Sigmoid colon (tissue), 7 donors: Measurements from ENCODE around the gene GJB3. TPM values are rescaled to one million over a fixed set of nuclear protein-coding genes. Genes with fewer than 3 reads are reported as not detected.
"Not testable (repeated sequence)": the region's sequence is repeated elsewhere in the genome, so short reads cannot be mapped to it uniquely, and the experiment has no call there.

ENCODE experiments used
- DNase-seq: peaks from one replicate; pipeline ENCODE4 v3.0.0-alpha.2; 2019
- H3K27ac ChIP-seq, 4 donors: fragments of 200-600 bp; sonication (generic); one replicate each; pipeline ENCODE4 v1.5.1; 2016 to 2019; ENCODE audit warnings: mild to moderate bottlenecking in 1 of 4
- H3K27me3 ChIP-seq, 3 donors: fragments of 200-600 bp; sonication (generic); one replicate each; pipeline ENCODE4 v1.5.1; 2019; ENCODE audit warnings: mild to moderate bottlenecking in 1 of 3
- H3K36me3 ChIP-seq, 4 donors: fragments of 200-600 bp; sonication (generic); one replicate each; pipeline ENCODE4 v1.5.1; 2016 to 2019
- H3K4me1 ChIP-seq, 4 donors: fragments of 200-600 bp; sonication (generic); one replicate each; pipeline ENCODE4 v1.5.1; 2017 to 2019
- H3K4me3 ChIP-seq, 4 donors: fragments of 200-600 bp; sonication (generic); one replicate each; pipeline ENCODE4 v1.5.1; 2017 to 2019; ENCODE audit warnings: mild to moderate bottlenecking in 2 of 4, moderate library complexity in 1 of 4
- H3K9me3 ChIP-seq, 4 donors: fragments of 200-600 bp in 3 of 4; sonication (generic) in 3 of 4; one replicate each; pipeline versions ENCODE4 v1.5.1 to v1.6.1; 2013 to 2019
- EP300 ChIP-seq, 4 donors: sonication (generic); formaldehyde crosslinking; IDR thresholded peaks; one replicate each; pipeline ENCODE4 v1.6.1; 2017; ENCODE audit warnings: antibody characterized with exemption in 4 of 4
- POLR2A ChIP-seq, 2 donors: fragments of 450-650 bp; IDR thresholded peaks; one replicate each; pipeline ENCODE4 v1.6.1; 2016; ENCODE audit warnings: antibody characterized with exemption in 2 of 2, mild to moderate bottlenecking in 2 of 2, moderate library complexity in 2 of 2
- POLR2AphosphoS5 ChIP-seq, 4 donors: sonication (generic); formaldehyde crosslinking; IDR thresholded peaks; one replicate each; pipeline ENCODE4 v1.6.1; 2017; ENCODE audit warnings: antibody characterized with exemption in 4 of 4
- WGBS, 2 donors: extraction: QIAGEN DNeasy Blood & Tissue Kit; methylation state at CpG; one replicate each; pipeline ENCODE4 v1.1.7; 2013; 5-methylcytosine and 5-hydroxymethylcytosine counted together
- intact Hi-C: fragments of 100-400 bp; cut with DNase I; formaldehyde crosslinking; loops from one replicate; pipeline ENCODE4 v1.15.1; 2023
- polyA plus RNA-seq, 3 donors: library from polyadenylated mRNA; stranded (reverse); fragments of 200-250 nt; gene quantifications; one replicate each; pipeline ENCODE4 v1.2.3, GENCODE V29; 2013
- total RNA-seq, 4 donors: library from RNA; depleted of rRNA; stranded (reverse); fragments of >200 nt; gene quantifications; one replicate each; pipeline ENCODE4 v1.1.0, GENCODE V29; 2016
- TF ChIP-seq, protein P1 (sequence below), 4 experiments: fragments of 450-650 bp in 3 of 4; fragments of 200-600 bp in 1 of 4; IDR thresholded peaks; one replicate each; pipeline ENCODE4 v1.5.1; 2016 to 2019; ENCODE audit warnings: antibody characterized with exemption in 4 of 4, mild to moderate bottlenecking in 3 of 4, moderate library complexity in 2 of 4
- donor health status: healthy with polysubstance abuse.
- donor health status: Bipolar disorder and iron deficiency.
- donor health status: healthy.

The GJB3 gene
- total and polyA plus RNA-seq, 7 donors = 1.2 to 11.0 (median 1.8) TPM; not detected in 4

DNA sequence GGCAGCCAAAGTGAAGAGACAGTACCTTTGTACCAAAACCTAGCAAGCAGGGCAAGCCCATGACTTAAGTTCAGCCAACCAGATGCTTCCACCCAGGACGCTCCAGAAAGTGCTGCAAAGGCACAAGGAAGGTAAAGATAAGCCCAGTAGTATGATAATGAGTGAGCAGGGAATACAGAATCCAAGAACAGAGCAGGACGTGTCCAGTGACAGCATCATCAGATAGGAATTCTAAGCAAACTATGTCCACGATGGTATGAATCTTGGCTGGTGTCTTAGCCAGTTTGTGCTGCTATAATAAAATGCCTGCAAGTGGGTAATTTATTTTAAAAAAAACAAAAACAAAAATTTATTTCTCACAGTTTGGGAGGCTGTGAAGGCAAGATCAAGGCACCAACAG, 25.4 kb downstream of the GJB3 start:
- DNase-seq = no peak
- no peak overlapping the region for H3K27ac ChIP-seq
- H3K27me3 ChIP-seq = no peaks in the 10 kb centered on the region
- H3K9me3 ChIP-seq = peaks cover 0 to 3% (median 0%) of the 10 kb centered on the region in 4 donors
- H3K4me3 ChIP-seq = no peak overlapping the region
- H3K4me1 ChIP-seq = peaks cover 0 to 3% (median 0%) of the 10 kb centered on the region in 4 donors
- 80 to 86% methylated on average over 3 of the region's 3 CpGs for WGBS, 2 donors
- H3K36me3 ChIP-seq = no peaks in the 10 kb centered on the region
- TF ChIP-seq POLR2A (IDR thresholded peaks at IDR 0.05) (no peak), EP300 (IDR thresholded peaks at IDR 0.05) (no peak), POLR2AphosphoS5 (IDR thresholded peaks at IDR 0.05) (no peak)
- TF ChIP-seq, protein P1, sequence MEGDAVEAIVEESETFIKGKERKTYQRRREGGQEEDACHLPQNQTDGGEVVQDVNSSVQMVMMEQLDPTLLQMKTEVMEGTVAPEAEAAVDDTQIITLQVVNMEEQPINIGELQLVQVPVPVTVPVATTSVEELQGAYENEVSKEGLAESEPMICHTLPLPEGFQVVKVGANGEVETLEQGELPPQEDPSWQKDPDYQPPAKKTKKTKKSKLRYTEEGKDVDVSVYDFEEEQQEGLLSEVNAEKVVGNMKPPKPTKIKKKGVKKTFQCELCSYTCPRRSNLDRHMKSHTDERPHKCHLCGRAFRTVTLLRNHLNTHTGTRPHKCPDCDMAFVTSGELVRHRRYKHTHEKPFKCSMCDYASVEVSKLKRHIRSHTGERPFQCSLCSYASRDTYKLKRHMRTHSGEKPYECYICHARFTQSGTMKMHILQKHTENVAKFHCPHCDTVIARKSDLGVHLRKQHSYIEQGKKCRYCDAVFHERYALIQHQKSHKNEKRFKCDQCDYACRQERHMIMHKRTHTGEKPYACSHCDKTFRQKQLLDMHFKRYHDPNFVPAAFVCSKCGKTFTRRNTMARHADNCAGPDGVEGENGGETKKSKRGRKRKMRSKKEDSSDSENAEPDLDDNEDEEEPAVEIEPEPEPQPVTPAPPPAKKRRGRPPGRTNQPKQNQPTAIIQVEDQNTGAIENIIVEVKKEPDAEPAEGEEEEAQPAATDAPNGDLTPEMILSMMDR (IDR thresholded peaks at IDR 0.05) = no peak
- intact Hi-C loops = no loop called here

GRCh38 chr1:34808051-34808810, 27.2 kb downstream of the GJB3 start:
- no peak for TF ChIP-seq POLR2AphosphoS5 (IDR thresholded peaks at IDR 0.05)
- no peak for TF ChIP-seq EP300 (IDR thresholded peaks at IDR 0.05)
- TF ChIP-seq POLR2A (IDR thresholded peaks at IDR 0.05) = no peak
- TF ChIP-seq, protein P1 (IDR thresholded peaks at IDR 0.05) = no peak
- H3K27ac ChIP-seq = no peak overlapping the region
- peaks cover 0 to 3% (median 0%) of the 10 kb centered on the region in 4 donors for H3K9me3 ChIP-seq
- intact Hi-C loops = no loop called here
- H3K4me1 ChIP-seq = peaks cover 0 to 3% (median 0%) of the 10 kb centered on the region in 4 donors
- H3K36me3 ChIP-seq = no peaks in the 10 kb centered on the region
- H3K27me3 ChIP-seq = no peaks in the 10 kb centered on the region
- H3K4me3 ChIP-seq = no peak overlapping the region
- no peak for DNase-seq
- WGBS, 2 donors = 92 to 93% methylated on average over 9 of the region's 9 CpGs

DNA sequence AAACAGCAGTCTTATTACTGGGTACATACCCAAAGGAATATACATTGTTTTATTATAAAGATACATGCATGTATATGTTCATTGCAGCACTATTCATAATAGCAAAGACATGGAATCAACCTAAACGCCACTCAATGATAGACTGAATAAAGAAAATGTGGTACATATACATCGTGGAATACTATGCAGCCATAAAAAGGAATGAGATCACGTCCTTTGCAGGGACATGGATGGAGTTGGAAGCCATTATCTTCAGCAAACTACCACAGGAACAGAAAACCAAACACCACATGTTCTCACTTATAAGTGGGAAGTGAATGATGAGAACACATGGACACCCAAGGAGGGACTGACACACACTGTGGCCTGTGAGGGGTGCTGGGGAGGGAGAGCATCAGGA, 29.8 kb downstream of the GJB3 start:
- H3K27me3 ChIP-seq, H3K9me3 ChIP-seq, H3K4me1 ChIP-seq, H3K27ac ChIP-seq, H3K36me3 ChIP-seq, H3K4me3 ChIP-seq, intact Hi-C loops, DNase-seq: not testable (repeated sequence)
- WGBS, 2 donors = 88 to 95% methylated on average over 3 of the region's 3 CpGs

DNA sequence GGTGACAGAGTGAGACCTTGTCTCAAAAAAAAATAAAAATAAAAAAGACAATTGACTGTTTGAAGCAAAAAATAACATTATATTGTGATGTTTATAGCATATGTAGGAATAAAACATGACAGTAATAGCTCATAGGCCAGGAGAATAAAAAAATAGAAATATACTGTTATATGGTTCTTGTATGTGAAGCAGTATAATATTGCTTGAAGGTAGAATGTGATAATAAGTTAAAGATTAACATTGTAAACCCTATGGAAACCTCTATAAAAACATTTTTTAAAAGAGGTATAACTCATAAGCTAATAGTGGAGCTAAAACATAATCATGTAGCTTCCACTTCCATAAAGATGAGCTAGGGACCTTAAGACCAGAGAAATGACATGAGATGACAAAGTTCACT, 35.3 kb downstream of the GJB3 start:
- DNase-seq = no peak
- intact Hi-C loops = no loop called here
- Histone ChIP-seq H3K4me1 (no peaks in the 10 kb centered on the region), H3K36me3 (no peaks in the 10 kb centered on the region), H3K9me3 (no peaks in the 10 kb centered on the region), H3K27ac (no peak overlapping the region), H3K4me3 (no peak overlapping the region), H3K27me3 (no peaks in the 10 kb centered on the region)
- TF ChIP-seq, protein P1 (IDR thresholded peaks at IDR 0.05) = no peak
- TF ChIP-seq EP300 (IDR thresholded peaks at IDR 0.05) = no peak
- no peak for TF ChIP-seq POLR2A (IDR thresholded peaks at IDR 0.05)
- TF ChIP-seq POLR2AphosphoS5 (IDR thresholded peaks at IDR 0.05) = no peak

DNA sequence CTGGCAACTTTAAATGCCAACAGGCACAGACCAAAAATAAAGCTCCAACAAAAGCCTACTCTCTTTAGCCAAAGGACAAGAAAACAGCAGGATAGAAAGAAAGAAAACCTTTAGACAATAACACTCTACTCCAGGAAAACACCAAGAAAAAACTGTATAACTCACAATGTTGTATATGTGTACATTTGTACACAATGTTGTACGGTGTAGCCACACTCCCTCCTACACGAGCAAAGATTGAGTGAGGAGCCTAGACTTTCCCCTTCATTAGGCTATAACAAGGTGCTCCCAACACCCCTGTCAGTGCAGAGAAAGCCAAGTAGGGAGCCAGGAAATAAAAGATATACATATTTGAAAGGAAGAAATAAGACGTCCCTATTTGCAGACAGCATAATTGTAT, 35.8 kb downstream of the GJB3 start:
- H3K27ac ChIP-seq = no peak overlapping the region
- no peaks in the 10 kb centered on the region for H3K36me3 ChIP-seq
- H3K27me3 ChIP-seq = no peaks in the 10 kb centered on the region
- intact Hi-C loops = no loop called here
- TF ChIP-seq POLR2A (IDR thresholded peaks at IDR 0.05) (no peak), EP300 (IDR thresholded peaks at IDR 0.05) (no peak)
- TF ChIP-seq, protein P1 (IDR thresholded peaks at IDR 0.05) = no peak
- H3K9me3 ChIP-seq = no peaks in the 10 kb centered on the region
- WGBS, 2 donors = 20 to 68% methylated on average over 3 of the region's 3 CpGs
- no peaks in the 10 kb centered on the region for H3K4me1 ChIP-seq
- H3K4me3 ChIP-seq = no peak overlapping the region
- no peak for DNase-seq

DNA sequence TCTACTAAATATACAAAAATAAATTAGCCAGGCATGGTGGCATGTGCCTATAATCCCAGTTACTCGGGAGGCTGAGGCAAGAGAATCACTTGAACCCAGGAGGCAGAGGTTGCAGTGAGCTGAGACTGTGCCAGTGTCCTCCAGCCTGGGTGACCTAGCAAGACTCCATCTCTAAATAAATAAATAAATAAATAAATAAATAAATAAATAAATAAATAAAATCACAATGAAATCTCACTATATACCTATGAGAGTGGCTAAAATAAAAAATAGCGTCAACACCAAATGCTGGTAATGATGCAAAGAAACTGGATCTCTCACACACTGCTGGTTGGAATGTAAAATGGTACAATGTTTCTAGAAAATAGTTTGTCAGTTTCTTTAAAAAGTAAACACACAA, 37.8 kb downstream of the GJB3 start:
- H3K4me3 ChIP-seq, H3K36me3 ChIP-seq, H3K4me1 ChIP-seq, DNase-seq, H3K27me3 ChIP-seq, intact Hi-C loops, H3K27ac ChIP-seq, H3K9me3 ChIP-seq: not testable (repeated sequence)
- WGBS, 2 donors = 92 to 96% methylated on average over 2 of the region's 2 CpGs
